Astrocyte of the cerebellum (primary cell): Measurements from ENCODE around the gene MBIP.
"Not testable (repeated sequence)": the region's sequence is repeated elsewhere in the genome, so short reads cannot be mapped to it uniquely, and the experiment has no call there.

Experiments
- DNase-seq: peaks from one replicate; pipeline ENCODE4 v3.0.0-alpha.2; 2011; ENCODE audit warnings: low read depth
- H3K4me3 ChIP-seq: 2 replicates; pipeline ENCODE4 v1.5.1; 2011; ENCODE audit warnings: mild to moderate bottlenecking, low read depth, low read length, moderate library complexity
- CTCF ChIP-seq: IDR thresholded peaks from 2 replicates; pipeline ENCODE4 v1.5.1; 2012; ENCODE audit warnings: low read length, low read depth, moderate library complexity, mild to moderate bottlenecking; ENCODE audit errors: missing control alignments
- in situ Hi-C: cut with HindIII; loops from 2 replicates; pipeline ENCODE4 v1.10.0; 2017; ENCODE audit warnings: low sequenced_read_pairs

MBIP gene

GRCh38 chr14:36356862-36357261 is 36.4 kb upstream of the MBIP start:
- no peak for TF ChIP-seq CTCF
- in situ Hi-C loops = no loop called here
- H3K4me3 ChIP-seq = no peak overlapping the region
- no peak for DNase-seq

GRCh38 chr14:36346052-36346451 is 25.6 kb upstream of the MBIP start:
- TF ChIP-seq CTCF = no peak
- in situ Hi-C loops = no loop called here
- no peak overlapping the region for H3K4me3 ChIP-seq
- no peak for DNase-seq

GRCh38 chr14:36344211-36344610 is 23.8 kb upstream of the MBIP start:
- in situ Hi-C loops = no loop called here
- DNase-seq = no peak

GRCh38 chr14:36341811-36342210 is 21.4 kb upstream of the MBIP start:
- in situ Hi-C loops, DNase-seq: not testable (repeated sequence)

More at GRCh38 chr14:36344211-36344610, 23.8 kb upstream of the MBIP start:
- H3K4me3 ChIP-seq = no peak overlapping the region
- no peak for TF ChIP-seq CTCF

GRCh38 chr14:36340276-36340890 is 19.9 kb upstream of the MBIP start:
- TF ChIP-seq CTCF = no peak
- H3K4me3 ChIP-seq = no peak overlapping the region

More at GRCh38 chr14:36341811-36342210, 21.4 kb upstream of the MBIP start:
- H3K4me3 ChIP-seq = not testable (repeated sequence)

GRCh38 chr14:36339816-36340215 is 19.4 kb upstream of the MBIP start:
- no peak for TF ChIP-seq CTCF
- in situ Hi-C loops = no loop called here
- H3K4me3 ChIP-seq = no peak overlapping the region
- DNase-seq = no peak

More at GRCh38 chr14:36340276-36340890, 19.9 kb upstream of the MBIP start:
- in situ Hi-C loops = no loop called here
- no peak for DNase-seq

GRCh38 chr14:36333119-36333518 is 12.7 kb upstream of the MBIP start:
- in situ Hi-C loops = no loop called here
- no peak for DNase-seq
- H3K4me3 ChIP-seq = no peak overlapping the region
- TF ChIP-seq CTCF = no peak

GRCh38 chr14:36327573-36327972 is 7.1 kb upstream of the MBIP start:
- DNase-seq, H3K4me3 ChIP-seq, in situ Hi-C loops: not testable (repeated sequence)
